ENCODE data around the gene KRT16.
A peak's percentile ranks its signal among the peaks of the same experiment; 100 is the strongest.
"Not testable (repeated sequence)": the region's sequence is repeated elsewhere in the genome, so short reads cannot be mapped to it uniquely, and the experiment has no call there.

Gene KRT16

DNA sequence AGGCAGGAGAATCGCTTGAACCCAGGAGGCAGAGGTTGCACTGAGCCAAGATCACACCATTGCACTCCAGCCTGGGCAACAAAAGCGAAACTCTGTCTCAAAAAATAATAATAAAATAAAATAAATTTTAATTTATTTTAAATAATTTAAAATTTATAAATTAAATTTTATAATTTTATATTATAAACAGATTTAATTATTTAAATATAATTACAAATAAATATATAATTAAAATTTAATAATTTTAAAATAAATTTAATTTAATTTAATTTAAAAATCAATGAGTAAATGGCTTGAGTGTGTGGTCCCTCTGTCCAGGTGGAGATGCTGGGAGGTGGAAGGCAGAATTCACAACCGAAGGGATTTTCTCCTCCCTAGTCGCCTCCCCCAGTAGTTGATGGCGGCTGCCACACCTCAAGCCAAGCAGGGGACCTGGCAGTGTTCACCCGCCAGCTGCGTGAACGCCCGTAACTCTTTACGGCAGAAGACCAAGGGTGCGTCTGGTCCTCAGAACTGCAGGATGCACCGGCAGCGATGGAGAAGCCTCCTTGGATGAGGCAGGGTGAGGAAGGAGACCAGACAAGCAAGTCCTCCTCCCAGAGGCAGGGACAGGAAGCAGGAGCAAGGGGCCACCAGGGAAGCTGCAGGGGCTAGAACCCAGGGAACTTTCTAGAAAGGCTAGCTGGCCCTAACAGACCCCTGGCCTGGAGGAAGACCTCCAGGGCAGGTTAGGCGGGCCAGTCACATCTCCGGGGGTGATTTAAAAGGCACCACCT, 34.7 kb upstream of the KRT16 start:
- peak; percentile 57 for DNase-seq

DNA sequence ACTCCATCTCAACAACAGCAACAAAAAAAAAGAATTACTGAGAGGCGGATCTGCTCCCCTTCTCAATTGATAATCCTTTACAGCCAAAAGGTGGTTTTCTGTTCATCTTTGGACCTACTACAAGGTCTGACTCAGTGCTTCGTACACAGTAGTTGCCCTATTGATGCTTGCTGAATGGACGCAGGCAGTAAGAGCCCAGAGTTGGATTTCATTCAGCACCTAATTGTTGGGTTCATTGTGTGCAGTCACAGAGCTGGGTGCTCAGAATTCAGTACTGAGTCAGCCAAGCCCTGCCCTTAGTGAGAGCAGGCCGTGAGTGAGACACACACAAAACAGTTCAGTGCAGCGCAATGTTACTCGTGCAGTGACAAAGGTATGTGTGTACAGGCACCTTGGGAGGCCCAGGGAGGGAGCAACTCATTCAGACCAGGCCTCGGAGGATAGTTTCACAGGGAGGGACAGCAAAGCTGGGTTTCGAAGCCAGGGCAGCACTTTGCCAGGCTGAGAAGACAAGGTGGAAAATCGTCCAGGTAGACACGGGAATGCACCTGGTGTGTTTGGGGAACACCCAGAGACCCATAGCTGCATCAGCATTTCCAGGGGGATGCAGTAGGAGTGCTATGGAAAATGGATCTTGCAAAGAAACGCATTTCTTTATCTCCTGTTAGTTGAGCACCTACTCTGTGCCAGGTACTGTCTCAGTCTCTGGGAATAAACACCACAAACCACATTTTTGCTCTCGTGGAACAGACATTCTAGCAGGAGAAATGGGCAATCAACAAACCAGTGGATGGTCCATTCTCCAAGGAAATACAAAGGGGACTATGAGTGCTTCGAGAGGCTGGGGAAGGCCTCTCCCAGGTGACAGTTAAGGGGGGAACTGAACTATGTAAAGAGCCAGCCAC, 29.9 kb upstream of the KRT16 start:
- DNase-seq, result no peak

DNA sequence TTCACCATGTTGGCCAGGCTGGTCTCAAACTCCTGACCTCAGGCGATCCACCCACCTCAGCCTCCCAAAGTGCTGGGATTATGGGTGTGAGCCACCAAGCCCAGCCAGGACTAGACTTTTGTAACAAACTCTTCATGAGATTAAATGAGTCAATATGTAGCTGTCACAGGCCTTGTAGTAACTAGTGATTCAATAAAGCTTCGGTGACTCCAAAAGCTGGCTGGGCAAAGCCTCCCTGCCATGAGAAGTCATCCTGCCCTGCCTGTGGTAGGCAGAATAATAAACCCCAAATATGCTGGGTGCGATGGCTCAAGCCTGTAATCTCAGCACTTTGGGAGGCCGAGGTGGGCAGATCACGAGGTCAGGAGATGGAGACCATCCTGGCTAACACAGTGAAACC, 28.0 kb upstream of the KRT16 start:
- DNase-seq, result not testable (repeated sequence)

DNA sequence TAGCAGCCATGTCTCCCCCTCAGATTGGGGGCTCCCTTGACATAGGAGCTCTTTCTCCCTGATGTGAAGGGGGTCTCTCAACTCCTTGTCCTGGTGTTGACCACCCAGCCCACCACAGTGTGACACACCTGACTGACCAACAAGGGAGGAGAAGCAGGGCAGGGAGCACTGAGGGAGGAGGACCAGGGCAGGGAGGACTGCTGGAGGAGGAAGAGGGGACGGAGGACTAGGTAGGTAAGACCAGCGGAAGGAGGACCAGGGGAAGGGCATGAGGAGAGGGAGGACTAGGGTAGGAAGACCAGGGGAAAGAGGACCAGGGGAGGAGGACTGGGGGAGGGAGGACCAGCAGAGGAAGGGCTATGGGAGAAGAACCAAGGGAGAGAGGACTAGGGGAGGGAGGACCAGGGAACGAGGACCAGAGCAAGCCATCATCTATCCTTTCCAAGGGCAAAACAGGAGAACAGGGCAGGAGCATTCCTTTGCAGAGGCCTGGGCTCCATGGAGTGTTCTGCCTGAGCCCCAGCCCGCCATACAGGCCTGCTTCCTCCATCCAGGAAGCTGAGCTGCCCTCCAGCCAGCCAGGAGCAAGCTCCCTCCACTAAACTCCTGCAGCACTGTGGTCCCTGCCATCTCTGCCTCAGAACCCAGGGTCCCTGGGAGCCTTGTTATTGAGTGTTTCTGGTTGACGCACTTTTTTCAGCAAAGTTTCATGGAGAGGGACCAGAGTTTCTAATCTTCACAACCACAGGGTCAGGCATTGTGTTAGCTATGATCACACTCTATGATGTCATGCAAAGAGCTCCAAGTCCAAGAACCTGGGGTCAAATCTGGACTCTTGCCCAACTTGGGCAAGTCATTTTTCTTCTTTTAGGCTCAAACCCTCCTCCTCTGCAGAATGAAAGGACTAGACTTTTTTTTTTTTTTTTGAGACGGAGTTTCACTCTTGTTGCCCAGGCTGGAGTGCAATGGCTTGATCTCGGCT, 27.2 kb upstream of the KRT16 start:
- no peak for DNase-seq

GRCh38 chr17:41638941-41639340, 26.4 kb upstream of the KRT16 start:
- DNase-seq, result no peak

DNA sequence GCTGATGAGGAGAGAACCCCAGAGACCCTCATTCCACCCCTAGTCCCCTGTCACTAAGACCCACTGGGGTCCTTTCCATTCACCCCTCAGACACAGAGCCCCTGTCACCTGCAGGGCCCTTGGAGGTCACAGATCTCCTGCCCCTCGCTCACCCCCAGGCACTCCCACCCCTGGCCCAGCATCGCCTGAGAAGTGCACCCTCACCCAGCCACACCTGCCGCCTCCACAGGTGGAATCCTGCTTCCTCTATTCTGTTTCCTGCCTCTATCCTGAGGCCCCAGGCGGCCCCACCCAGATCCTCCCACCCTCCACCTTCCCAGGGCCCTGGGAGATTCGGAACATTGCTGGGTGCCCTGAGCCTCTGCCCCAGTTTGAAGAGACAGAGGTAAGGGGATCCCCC, 25.6 kb upstream of the KRT16 start:
- DNase-seq, result no peak

GRCh38 chr17:41636652-41637051, 24.1 kb upstream of the KRT16 start:
- DNase-seq, result no peak

- no peak for DNase-seq
Measured at GRCh38 chr17:41635121-41636097, 22.8 kb upstream of the KRT16 start.

DNA sequence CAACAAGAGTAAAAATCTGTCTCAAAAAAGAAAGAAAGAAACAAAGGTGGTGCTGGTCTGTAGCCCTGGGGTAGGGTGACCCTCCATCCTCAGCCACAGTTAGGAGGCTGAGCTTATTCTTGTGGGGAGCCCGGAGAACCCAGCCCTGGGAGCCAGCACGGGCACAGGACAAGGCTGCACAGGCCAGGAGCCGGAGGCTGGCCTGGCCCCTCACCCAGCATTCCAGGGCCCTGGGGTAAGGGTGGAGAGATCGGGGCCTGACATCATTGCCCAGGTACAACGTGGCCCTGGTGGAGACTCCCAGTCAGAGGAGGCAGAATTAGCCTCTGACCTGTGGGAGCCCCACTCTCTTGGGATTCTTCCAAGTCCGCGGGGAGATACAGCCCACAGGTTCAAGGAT, 22.1 kb upstream of the KRT16 start:
- no peak for DNase-seq

DNA sequence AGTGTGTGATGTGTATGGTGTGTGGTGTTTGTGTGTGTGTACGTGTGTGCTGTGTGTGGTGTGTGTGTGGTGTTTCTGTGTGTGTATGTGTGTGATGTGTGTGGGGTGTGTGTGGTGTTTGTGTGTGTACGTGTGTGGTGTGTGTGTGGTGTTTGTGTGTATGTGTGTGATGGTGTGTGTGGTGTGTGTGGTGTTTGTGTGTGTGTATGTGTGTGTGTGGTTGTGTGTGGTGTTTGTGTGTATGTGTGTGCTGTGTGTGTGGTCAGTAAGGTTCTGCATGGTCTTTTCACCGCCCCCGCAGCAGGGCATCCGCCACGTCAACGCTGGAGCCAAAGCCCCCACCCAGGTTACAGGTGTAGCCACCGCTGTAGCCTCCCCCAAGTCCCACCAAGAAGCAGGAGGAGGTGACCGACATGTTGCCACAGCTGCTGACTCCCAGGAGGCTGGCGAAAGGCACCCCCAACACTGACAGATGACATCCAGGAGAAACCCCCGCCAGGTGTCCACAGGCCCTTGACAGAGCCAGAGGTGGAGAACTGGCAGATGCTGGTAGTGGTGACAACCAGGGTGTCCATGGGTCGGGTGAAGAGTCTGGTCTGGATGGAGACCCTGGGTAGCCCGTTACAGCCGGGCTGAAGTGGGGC, 21.1 kb upstream of the KRT16 start:
- peak; percentile 41 for DNase-seq

DNA sequence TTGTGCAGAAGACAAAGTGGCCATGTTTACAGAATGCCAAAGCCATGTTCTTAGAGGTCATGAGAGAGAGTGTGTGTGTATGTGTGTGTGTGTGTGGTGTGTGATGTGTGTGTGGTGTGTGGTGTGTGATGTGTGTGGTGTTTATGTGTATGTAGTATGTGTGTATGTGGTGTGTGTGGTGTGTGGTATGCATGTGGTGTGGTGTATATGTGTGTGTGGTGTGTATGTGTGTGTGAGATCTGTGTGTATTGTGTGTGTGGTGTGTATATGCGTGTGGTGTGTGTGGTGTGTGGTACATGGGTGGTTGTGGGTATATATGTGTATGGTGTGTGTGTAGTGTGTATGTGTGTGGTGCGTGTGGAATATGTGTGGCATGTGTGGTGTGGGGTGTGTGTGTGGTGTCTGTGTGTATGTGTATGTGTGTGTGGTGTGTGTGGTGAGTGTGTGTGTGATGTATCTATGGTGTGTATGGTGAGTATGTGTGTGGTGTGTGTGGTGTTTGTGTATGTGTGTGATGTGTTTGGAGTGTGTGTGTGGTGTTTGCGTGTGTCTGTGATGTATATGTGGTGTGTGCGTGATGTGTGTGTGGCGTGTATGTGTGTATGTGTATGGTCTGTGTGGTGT, 20.0 kb upstream of the KRT16 start:
- DNase-seq, result no peak

GRCh38 chr17:41631898-41632285, 19.3 kb upstream of the KRT16 start:
- no peak for DNase-seq

GRCh38 chr17:41631025-41631897, 18.7 kb upstream of the KRT16 start:
- no peak for DNase-seq

- no peak for DNase-seq
Measured at GRCh38 chr17:41629826-41630670, 17.5 kb upstream of the KRT16 start.

GRCh38 chr17:41629316-41629715, 16.7 kb upstream of the KRT16 start:
- no peak for DNase-seq

DNA sequence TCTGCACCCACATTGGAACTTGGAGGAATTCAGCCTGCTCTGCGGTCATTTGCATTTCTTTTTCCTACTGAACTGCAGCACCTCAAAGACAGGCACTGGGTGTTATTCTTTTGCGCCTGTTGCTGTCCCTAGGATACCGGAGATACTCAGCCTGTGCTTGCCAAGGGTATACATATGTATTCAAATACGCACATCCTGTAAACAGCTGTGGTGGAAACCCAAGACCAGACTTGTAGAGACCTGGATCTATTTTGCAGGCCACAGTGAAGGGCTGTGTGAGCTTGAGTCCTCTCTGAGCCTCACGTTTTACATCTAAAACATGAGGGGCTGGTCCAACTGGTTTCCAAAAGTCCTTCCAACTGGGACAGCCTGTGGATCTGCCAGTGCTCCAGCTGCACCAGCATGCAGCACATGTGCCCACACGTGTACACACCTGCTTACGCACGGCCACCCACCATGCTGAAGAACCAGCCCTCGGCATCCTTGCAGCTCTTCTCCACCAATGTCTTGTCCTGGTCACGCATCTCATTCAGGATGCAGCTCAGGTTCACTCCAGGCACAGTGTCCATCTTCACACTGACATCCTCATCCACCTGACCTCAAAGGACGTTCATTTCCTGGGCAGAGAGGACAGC, 16.2 kb upstream of the KRT16 start:
- not testable (repeated sequence) for DNase-seq

DNA sequence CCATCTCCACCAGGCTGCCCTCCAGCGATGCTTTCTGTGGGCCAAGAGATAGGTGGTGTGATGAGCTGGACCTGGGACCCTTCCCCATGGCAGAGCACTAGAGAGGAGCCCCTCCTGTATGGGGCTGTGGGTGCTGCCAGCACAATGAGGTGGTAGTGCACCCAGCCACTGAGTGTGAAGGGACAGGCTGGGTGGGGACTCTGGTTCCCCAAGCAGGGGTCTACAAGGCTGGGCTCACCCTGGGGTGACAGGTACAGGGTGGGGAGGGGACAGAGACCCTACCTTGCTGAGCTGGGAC, 15.5 kb upstream of the KRT16 start:
- DNase-seq, result not testable (repeated sequence)
